ENCODE results near the gene CAPZB.
A peak's percentile ranks its signal among the peaks of the same experiment; 100 is the strongest.

The CAPZB gene

GRCh38 chr1:19324665-19324990 lies 160.7 kb downstream of the CAPZB start:
- no peak for DNase-seq

GRCh38 chr1:19323987-19324664 lies 161.2 kb downstream of the CAPZB start:
- no peak for DNase-seq

DNA sequence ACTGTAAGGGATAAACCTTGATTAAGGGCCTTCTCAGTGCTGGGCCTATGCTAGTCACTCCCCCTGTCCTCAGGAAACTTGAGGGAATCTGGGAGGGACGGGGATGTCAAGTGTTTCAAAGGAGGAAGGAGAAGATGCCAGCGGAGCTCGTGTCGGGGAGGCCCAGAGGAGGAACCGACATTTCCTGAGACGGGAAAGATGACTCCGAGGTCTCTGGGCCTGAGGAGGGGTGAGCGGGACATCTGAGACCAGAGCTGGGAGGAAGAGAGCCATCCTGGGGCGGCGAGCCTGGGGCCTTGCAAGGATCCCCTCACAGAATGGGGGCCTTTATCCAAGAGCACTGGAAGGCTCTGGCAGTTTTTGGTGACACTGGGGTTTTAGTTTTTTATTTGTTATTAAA lies 162.9 kb downstream of the CAPZB start:
- no peak for DNase-seq

DNA sequence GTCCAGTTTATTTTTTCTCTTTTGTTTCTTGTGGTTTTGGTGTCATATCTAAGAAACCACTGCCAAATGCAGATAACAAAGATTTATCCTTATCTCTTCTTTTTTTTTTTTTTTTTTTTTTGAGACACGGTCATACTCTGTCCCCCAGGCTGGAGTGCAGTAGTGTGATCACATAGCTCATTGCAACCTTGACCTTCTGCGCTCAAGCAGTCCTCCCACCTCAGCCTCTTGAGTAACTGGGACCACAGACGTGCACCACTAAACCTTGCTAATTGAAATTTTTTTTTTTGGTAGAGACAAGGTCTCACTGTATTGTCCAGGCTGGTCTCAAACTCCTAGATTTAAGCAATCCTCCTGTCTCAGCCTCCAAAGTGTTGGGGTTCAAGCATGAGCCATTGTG lies 164.3 kb downstream of the CAPZB start:
- DNase-seq, result no peak

DNA sequence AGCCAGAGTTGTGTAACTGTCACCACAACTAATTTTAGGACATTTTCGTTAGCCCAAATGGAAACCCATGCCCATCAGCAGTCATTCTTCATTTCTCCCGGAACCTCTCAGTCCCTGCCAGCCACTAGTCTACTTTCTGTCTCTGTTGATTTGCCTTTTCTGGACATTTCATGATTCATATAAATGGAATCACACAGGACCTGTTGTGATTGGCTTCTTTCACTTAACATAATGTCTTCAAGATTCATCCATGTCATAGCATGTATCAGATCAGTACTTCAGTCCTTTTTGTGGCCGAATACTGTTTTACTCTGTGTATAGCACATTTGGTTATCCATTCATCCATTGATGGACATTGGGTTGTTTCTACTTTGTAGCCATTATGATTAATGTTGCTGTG lies 166.1 kb downstream of the CAPZB start:
- DNase-seq, result no peak

DNA sequence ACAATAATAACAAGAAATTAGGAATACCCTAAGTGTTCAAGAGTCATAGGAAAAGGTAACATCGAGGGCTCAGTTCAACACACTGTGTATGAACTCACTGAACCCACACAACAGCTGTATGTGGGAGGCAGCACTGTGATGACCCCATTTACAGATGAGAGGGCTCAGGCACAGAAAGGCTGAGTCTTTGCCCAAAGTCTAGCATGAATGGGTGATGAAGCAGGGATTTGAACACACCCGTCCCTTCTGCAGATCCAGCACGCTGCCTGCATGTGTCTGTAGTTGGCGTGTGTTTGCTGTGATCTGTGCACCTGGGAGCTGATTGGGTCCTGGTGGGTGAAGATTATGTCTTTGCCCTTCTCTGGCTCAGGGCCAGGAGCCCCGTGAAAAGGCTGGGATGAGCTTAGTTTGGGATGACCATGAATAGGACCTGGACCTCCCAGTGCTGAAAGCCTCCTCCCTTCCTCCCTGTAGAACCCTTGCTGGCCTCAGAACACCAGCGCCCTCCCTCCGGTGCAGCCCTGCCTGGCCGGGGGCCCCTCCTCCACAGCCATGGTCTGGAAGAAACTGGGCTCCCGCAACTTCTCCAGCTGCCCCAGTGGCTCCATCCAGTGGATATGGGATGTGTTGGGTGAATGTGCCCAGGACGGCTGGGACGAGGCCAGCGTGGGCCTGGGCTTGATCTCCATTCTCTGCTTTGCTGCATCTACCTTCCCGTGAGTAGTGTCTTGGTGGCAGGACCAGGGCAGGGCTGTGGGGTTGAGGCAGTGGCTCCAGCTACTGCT lies 168.0 kb downstream of the CAPZB start:
- peak; percentile 37 for DNase-seq

DNA sequence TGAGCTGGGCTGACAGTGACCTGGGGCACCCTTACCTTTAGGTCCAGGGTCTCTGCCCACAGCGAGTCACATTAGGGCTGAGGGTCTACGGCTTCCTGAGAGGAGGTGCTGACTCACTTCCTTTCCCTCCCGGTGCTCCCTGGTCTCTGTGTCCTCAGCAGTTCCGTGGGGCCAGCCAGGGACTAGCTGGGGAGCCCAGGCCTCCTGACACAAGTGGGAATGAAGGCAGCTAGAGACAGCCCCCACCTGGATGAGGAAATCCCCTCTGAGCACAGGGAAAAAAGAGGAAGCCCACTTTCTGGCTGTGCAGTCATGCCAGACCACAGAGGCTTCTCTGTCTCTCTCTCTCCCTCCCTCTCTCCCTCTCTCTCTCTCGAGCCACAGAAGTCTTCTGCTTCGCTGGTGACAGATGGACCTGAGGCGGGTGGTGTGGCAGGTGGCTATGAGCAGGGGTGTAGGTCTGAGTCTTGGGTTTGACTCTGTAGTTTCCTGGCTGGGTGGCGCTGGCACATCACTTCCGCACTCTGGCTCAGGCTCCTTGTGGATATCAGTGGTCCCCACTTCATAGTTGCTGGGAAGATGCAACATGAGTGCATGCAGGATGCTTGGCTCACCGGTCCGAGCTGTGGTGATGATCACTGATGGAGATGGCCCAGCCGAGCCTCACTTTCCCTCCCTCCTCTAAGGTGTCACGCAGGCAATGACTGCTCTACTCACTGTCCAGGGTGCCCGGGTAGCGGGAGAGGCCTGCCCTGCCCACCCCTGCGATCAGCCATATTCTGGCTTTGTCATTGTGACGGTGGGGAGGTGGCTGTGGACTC lies 169.8 kb downstream of the CAPZB start:
- DNase-seq, result peak; percentile 56

- DNase-seq, result no peak
Measured at GRCh38 chr1:19313961-19314882, 171.1 kb downstream of the CAPZB start.

DNA sequence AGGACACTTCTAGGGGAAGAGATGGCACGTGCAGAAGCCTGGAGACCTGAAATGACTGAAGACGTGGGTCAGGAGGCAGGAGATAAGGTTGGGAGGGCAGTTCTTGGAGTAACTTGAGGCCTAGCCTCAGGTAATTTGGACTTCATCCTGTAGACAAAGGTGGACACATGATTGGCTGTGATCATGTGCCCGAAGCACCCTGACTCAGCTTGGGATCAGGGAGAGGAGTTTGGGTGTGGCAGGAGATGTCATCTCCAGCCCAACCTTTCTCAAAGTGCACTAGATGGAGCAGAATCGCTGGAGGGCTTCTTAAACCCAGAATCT lies 171.7 kb downstream of the CAPZB start:
- no peak for DNase-seq

DNA sequence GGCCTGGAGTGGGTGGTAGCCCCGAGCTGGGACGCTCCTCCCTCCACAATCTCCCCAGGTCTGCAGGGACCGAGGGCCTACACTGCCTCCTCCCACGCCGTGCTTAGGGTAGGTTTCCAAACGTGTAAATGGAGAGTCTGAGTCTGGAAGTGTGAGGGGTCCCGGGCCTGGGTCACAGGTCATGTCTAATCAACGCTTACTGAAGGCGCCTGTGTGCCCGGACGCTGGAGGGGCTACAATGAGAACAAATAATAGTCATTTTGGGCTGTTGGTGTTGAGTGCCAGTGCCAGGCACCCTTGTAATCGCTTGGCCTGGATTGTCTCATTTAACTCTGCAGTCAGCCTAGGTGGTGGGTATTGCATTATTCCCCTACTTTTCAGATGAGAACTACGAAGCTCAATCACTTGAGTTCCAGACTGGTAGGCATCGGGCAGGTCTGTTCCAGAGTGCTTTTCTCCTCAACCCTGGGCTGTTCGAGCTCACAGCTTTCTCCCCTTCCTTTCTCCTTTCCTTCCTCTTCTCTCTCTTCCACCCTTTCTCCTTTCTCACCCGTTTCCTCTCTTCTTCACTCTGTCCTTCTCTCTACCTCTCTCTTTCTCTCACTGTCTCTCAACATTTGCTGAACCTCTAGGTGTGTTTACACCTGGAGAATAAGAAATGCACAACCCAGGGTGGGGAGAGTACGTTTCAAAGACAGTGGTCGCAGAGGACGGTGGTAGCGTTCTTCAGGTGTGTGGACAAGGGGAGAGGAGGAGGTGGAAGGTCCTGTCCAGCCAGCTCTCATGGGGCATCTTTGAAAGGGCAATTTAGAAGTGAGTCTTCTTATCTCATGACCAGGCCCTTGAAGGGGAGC lies 172.3 kb downstream of the CAPZB start:
- DNase-seq, result no peak

GRCh38 chr1:19311931-19312781 lies 173.2 kb downstream of the CAPZB start, which contains the start of the genes AKR7A2 and SLC66A1:
Gene AKR7A2, minus strand, starts transcription at chr1:19312144. Its CDS starts 20 bp downstream, at chr1:19312124.
Gene SLC66A1, plus strand, starts transcription at chr1:19312326. Its CDS starts 5,352 bp downstream, at chr1:19317678.
- DNase-seq, result peak; percentile 95

DNA sequence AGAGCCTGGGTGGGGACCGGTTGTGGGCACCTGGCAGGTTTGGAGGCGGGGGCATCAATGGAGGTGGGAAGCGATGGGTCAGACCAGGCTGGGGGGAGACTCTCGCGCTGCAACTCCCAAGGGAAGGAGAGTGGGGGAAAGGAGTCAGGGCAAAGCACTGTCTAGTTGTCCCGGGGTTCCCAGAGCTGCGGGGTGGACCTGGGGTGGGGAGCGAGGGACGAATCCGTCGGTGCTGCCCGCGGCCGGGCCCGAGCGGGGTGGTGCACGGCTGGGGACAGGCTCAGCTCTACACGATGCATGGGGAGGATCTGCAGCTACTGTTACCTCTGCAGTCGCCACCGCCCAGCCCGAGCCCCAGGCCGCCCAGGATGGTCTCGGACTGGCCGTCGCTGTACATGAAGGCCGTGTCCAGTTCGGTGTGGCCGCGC lies 173.8 kb downstream of the CAPZB start:
- DNase-seq, result peak; percentile 65

DNA sequence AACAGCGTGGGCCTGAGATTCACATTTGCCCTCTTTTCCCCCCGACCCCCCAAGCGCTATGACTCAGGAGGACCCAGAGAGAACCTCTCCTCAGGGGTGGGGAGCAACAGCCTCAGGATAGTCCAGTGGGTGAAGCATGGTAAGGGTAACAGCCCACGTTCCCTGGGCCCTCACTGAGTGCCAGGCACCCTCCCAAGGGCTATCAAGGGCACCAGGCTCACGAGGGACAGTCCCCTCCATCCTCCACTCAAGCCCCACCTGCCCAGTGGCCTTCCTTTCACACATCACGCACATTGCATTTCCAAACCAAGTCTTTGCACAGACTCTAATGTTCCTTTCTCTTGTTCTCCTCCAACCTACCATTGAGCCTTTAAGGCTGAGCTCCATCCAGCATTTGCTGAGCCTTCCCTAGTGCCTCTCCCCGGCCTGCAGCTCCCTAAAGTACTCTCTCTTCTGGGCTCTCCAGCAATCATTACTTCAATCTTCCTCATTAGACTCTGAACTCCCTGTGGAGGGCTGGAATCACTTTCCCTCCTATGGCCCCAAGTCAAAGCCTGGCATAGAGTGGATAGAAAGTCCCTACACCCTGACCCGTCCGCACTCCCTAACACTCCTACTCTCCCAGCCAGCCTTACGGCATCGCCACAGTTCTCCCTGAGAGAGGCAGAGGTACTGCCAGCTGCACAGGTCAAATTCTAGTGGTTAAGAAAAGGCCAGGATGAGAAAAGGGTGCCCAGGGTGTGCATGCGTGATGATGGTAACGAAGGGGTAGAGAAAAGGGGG lies 174.4 kb downstream of the CAPZB start:
- DNase-seq, result peak; percentile 65

DNA sequence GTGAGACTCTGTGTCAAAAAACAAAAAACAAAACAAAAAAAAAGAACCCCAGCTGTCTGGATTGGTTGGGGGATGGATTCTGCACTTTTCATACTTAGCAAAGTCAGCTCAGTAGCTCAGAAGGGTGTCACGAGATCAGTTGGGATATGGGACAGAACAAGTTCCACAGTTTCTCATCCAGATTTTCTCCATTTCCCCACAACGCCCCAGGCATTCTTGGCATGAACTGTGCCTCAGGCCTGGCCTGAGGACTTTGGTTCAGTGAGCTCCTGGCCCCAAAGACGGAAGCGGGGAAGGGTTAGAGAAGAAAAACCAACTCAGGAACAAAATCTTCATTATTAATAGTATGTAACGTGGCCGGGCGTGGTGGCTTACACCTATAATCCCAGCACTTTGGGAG lies 175.3 kb downstream of the CAPZB start:
- DNase-seq, result no peak

DNA sequence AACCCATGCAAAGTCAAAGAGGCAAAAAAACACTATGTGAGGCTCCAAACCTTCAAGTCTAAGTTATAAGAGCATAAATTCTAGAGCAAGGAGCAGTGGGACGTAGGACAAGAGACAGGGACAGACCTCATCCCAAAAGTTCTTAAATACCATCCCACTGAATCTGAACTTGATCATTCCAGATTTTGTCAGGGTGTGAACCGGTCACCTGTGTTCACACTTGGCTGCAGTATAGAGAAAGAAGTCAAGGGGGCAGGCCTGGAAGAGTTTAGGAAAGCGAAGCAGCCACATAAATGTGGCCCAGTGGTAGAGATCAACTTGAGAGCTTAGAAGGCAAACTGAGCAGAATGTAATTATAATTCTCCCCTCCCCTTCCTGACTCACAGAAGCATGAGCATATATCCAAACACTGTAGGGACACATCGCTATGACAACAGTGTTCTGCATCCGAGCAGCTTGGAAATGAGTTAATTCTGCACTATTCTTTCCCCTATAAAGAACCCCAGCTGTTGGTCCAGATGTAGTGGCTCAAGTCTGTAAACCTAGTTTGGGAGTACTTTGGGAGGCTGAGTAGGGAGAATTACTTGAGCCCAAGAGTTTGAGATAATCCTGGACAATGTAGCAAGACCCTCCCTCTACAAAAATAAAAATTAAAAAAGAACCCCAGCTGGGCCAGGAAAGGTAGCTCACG lies 176.1 kb downstream of the CAPZB start:
- no peak for DNase-seq

GRCh38 chr1:19308509-19308907 lies 176.8 kb downstream of the CAPZB start:
- DNase-seq, result no peak

GRCh38 chr1:19307794-19308508 lies 177.4 kb downstream of the CAPZB start:
- DNase-seq, result no peak

DNA sequence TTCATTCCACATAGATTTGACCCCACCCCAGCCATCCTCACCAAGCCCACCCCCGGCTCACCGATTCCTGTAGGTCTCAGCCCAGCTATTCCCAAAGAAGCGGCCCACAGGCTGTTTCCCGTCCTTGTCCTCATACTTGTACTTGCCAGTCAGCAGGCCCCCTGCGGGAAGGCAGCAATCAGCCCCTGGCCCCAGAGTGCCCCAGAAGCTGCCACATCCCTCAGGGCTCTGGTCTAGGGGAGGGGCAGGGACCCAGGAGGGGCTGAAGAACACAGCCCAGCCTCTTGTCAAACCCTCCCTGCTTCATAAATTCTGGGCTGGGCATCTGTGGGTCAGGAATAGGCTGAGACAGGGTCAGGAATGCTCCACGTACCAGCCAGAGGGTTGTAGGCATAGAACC lies 178.4 kb downstream of the CAPZB start:
- no peak for DNase-seq
